GM12878 (cell line): ENCODE data around the gene ITGB3BP. TPM values are rescaled to one million over a fixed set of nuclear protein-coding genes. Genes with fewer than 3 reads are reported as not detected.

Experiments
- ATAC-seq: fragments of 200-7000 bp; cut with Tn5 transposase; 3 replicates; pipeline ENCODE4 v1.9.1; 2020; ENCODE audit warnings: mild to moderate bottlenecking, moderate library complexity
- BruUV-seq: library from RNA; stranded (reverse); fragments of 400-500 nt; replicated peaks from 2 replicates; lab custom pipeline; 2021; lab: Mats Ljungman, UMichigan
- CTCF ChIA-PET: fragments of 300-600 bp; sonication (Branson Sonifier 250); formaldehyde crosslinking; extraction: SDS; loops from one replicate; lab custom pipeline; 2021; ENCODE audit warnings: inconsistent platforms; lab: Yijun Ruan, JAX
- POLR2A ChIA-PET: fragments of 350-600 bp; formaldehyde crosslinking; extraction: SDS; loops from one replicate; lab custom pipeline; 2021; ENCODE audit warnings: inconsistent platforms; lab: Charles Lee
- RAD21 ChIA-PET: fragments of 300-600 bp; sonication (Branson Sonifier 250); formaldehyde crosslinking; loops from one replicate; lab custom pipeline; 2023; ENCODE audit warnings: antibody characterized with exemption; ENCODE audit not compliant: unreplicated experiment; lab: Charles Lee
- SMC1A ChIA-PET: fragments of 300-600 bp; sonication (Branson Sonifier 250); formaldehyde crosslinking; loops from one replicate; lab custom pipeline; 2023; ENCODE audit not compliant: unreplicated experiment, uncharacterized antibody; lab: Charles Lee
- DNase-seq: peaks from one replicate; pipeline ENCODE4 v3.0.0-alpha.2; 2011; ENCODE audit warnings: low read depth, low spot score
- FAIRE-seq: peaks from 3 replicates; lab custom pipeline; 2011; peaks lifted over from hg19 to GRCh38; lab: Jason Lieb, UNC
- H2AFZ ChIP-seq: 2 replicates; pipeline ENCODE4 v1.6.0; 2011; ENCODE audit warnings: low read depth, low read length, control low read depth; ENCODE audit not compliant: control insufficient read depth
- H3K27ac ChIP-seq: 2 replicates; pipeline ENCODE4 v1.5.1; 2011; ENCODE audit warnings: control low read depth; ENCODE audit not compliant: control insufficient read depth, insufficient read depth
- H3K27me3 ChIP-seq, 2 experiments: replicated peaks in 1 of 2; 2 replicates each; pipeline versions ENCODE4 v1.6.0 to v1.6.1; 2011; ENCODE audit warnings: low read length in 1 of 2; ENCODE audit not compliant: control insufficient read depth in 2 of 2, insufficient read depth in 2 of 2
- H3K36me3 ChIP-seq, 2 experiments: 2 replicates each; pipeline ENCODE4 v1.5.1; 2011; ENCODE audit warnings: low read length in 1 of 2; ENCODE audit not compliant: control insufficient read depth in 2 of 2, insufficient read depth in 2 of 2
- H3K4me1 ChIP-seq: 2 replicates; pipeline ENCODE4 v1.6.1; 2011; ENCODE audit warnings: mild to moderate bottlenecking, low read length, moderate library complexity, mixed read lengths; ENCODE audit not compliant: control insufficient read depth, insufficient read depth
- H3K4me2 ChIP-seq: 2 replicates; pipeline ENCODE4 v1.6.0; 2011; ENCODE audit warnings: control low read depth; ENCODE audit not compliant: control insufficient read depth, insufficient read depth
- H3K4me3 ChIP-seq: fragments of 200-600 bp; sonication (generic); 2 replicates; pipeline ENCODE4 v1.5.1; 2016
- H3K79me2 ChIP-seq: 2 replicates; pipeline ENCODE4 v1.6.0; 2011; ENCODE audit warnings: low read length; ENCODE audit not compliant: control insufficient read depth, insufficient read depth
- H3K9ac ChIP-seq: 2 replicates; pipeline ENCODE4 v1.8.0; 2011; ENCODE audit warnings: low read length, control low read depth, mixed read lengths; ENCODE audit not compliant: control insufficient read depth, insufficient read depth
- H3K9me3 ChIP-seq: replicated peaks from 3 replicates; pipeline ENCODE4 v1.5.1; 2011; ENCODE audit warnings: mild to moderate bottlenecking, low read length; ENCODE audit not compliant: control insufficient read depth, insufficient read depth
- H4K20me1 ChIP-seq: 2 replicates; pipeline ENCODE4 v1.6.0; 2011; ENCODE audit not compliant: control insufficient read depth, insufficient read depth
- CHD4 ChIP-seq: fragments of 200-600 bp; sonication (generic); IDR thresholded peaks from 2 replicates; pipeline ENCODE4 v1.6.1; 2016; ENCODE audit warnings: mild to moderate bottlenecking
- GABPA ChIP-seq: IDR thresholded peaks from 2 replicates; pipeline ENCODE4 v1.6.1; 2014; ENCODE audit warnings: antibody characterized with exemption, low read depth, mild to moderate bottlenecking, inconsistent platforms
- GATAD2B ChIP-seq: fragments of 450-650 bp; conservative IDR thresholded peaks from 2 replicates; pipeline ENCODE4 v1.6.1; 2017; ENCODE audit warnings: low read depth, mild to moderate bottlenecking, moderate library complexity
- HCFC1 ChIP-seq: fragments of 150-350 bp; IDR thresholded peaks from 2 replicates; pipeline ENCODE4 v1.6.1; 2014; ENCODE audit warnings: low read length
- ZBTB33 ChIP-seq: fragments of 450-650 bp; IDR thresholded peaks from 2 replicates; pipeline ENCODE4 v1.6.1; 2017; ENCODE audit warnings: mild to moderate bottlenecking
- ZBTB4 ChIP-seq: fragments of 450-650 bp; formaldehyde crosslinking; IDR thresholded peaks from 2 replicates; pipeline ENCODE4 v1.4.0; 2022; ENCODE audit warnings: mild to moderate bottlenecking, moderate library complexity
- ZNF207 ChIP-seq: fragments of 450-650 bp; IDR thresholded peaks from 2 replicates; pipeline ENCODE4 v1.6.1; 2014; ENCODE audit warnings: antibody characterized with exemption, mild to moderate bottlenecking, borderline replicate concordance
- ZNF274 ChIP-seq: IDR thresholded peaks from one replicate; pipeline ENCODE4 v1.8.0; 2011; ENCODE audit not compliant: insufficient read length, insufficient read depth
- WGBS: methylation state at CpG from one replicate; pipeline ENCODE4 v1.1.6; 2016; ENCODE audit warnings: low lambda C conversion rate; ENCODE audit not compliant: insufficient replicate concordance, insufficient coverage; ENCODE audit errors: missing lambda C conversion rate; 5-methylcytosine and 5-hydroxymethylcytosine counted together
- in situ Hi-C: fragments of 300-500 bp; cut with MboI; formaldehyde crosslinking; loops from 9 replicates; pipeline ENCODE4 v1.14.3; 2018; ENCODE audit warnings: mixed read lengths
- intact Hi-C: fragments of 100-400 bp; cut with micrococcal nuclease; formaldehyde crosslinking; loops from one replicate; pipeline ENCODE4 v1.14.2; 2022; ENCODE audit not compliant: unreplicated experiment
- polyA plus RNA-seq, 11 experiments: library from polyadenylated mRNA; depleted of rRNA in 4 of 11; unstranded in 6 of 11; stranded (reverse) in 5 of 11; fragments of >200 nt; fragmentation: Nextera tagmentation in 4 of 11; fragmentation: Illumina TruSeq in 1 of 11; extraction: Ambion mirVana in 4 of 11; extraction: Trizol in 1 of 11; gene quantifications; 1 replicate in 1 of 11; 2 replicates in 10 of 11; pipeline versions ENCODE4 v1.2.1 to v1.2.3, GENCODE V29; 2011 to 2016; ENCODE audit warnings: inconsistent platforms in 2 of 11, missing spikeins in 2 of 11, low read depth in 1 of 11
- total RNA-seq, 4 experiments: library from RNA; depleted of rRNA in 3 of 4; stranded (reverse); fragments of >200 nt in 3 of 4; fragmentation: Illumina TruSeq in 1 of 4; extraction: Trizol in 1 of 4; gene quantifications; 2 replicates each; pipeline versions ENCODE4 v1.2.1 to v1.2.3, GENCODE V29; 2013 to 2021

Gene ITGB3BP
- total and polyA plus RNA-seq, 10 of the 15 experiments (the other 5 are each of a cell fraction or from before 2014, with no cell fraction given), result 39.2 to 86.2 (median 61.8) TPM

GRCh38 chr1:63533931-63534330 lies 10.9 kb upstream of the ITGB3BP start:
- no peaks in the 10 kb centered on the region for H3K9me3 ChIP-seq
- no peaks in the 10 kb centered on the region for H3K27me3 ChIP-seq
- CTCF ChIA-PET, result interaction anchor here (7.2 kb wide), 1 partner anchor 22 kb away, joined by 48 read pairs; no protein-coding TSS in a partner anchor
- intact Hi-C loops, result no loop called here
- no peak for ATAC-seq
- SMC1A ChIA-PET, result no interaction called here
- 100% methylated on average over 1 of the region's 1 CpG for WGBS
- in situ Hi-C loops, result no loop called here
- H3K9ac ChIP-seq, result no peak overlapping the region
- no peaks in the 10 kb centered on the region for H3K79me2 ChIP-seq
- TF ChIP-seq ZNF274 (no peak), GABPA (peak; percentile 73; the same call in 1 of the 2 replicates)
- DNase-seq, result no peak
- no peak overlapping the region for H3K27ac ChIP-seq
- H3K4me3 ChIP-seq, result no peak overlapping the region
- H3K4me1 ChIP-seq, result no peaks in the 10 kb centered on the region
- H3K36me3 ChIP-seq, result no peaks in the 10 kb centered on the region; a peak in 1 of 4 replicates
- POLR2A ChIA-PET, result no interaction called here
- peak; percentile 13 for FAIRE-seq
- RAD21 ChIA-PET, result no interaction called here
- H4K20me1 ChIP-seq, result no peaks in the 10 kb centered on the region
- BruUV-seq, result no TSS peak
- H3K4me2 ChIP-seq, result no peak overlapping the region
- H2AFZ ChIP-seq, result no peak overlapping the region

GRCh38 chr1:63532727-63533126 lies 9.7 kb upstream of the ITGB3BP start:
- H3K4me1 ChIP-seq, result no peaks in the 10 kb centered on the region
- TF ChIP-seq ZNF207 (no peak), CHD4 (no peak), ZBTB4 (CRISPR knock-in tag) (no peak), ZBTB33 (no peak), GATAD2B (no peak), HCFC1 (no peak)
- no peaks in the 10 kb centered on the region for H3K79me2 ChIP-seq
- no peak for FAIRE-seq
- H3K4me2 ChIP-seq, result no peak overlapping the region
- H4K20me1 ChIP-seq, result no peaks in the 10 kb centered on the region
- no peak for ATAC-seq
- CTCF ChIA-PET, result interaction anchor here (1.0 to 1.1 kb wide), 2 partner anchors 9 to 106 kb away, joined by 3 read pairs; partner anchors contain the start of gene EFCAB7
- H2AFZ ChIP-seq, result no peak overlapping the region
- H3K27ac ChIP-seq, result no peak overlapping the region
- no peaks in the 10 kb centered on the region; a peak in 1 of 4 replicates for H3K36me3 ChIP-seq
- POLR2A ChIA-PET, result no interaction called here
- no peaks in the 10 kb centered on the region for H3K27me3 ChIP-seq
- no TSS peak for BruUV-seq
- DNase-seq, result no peak
- WGBS, result 96% methylated on average over 1 of the region's 1 CpG
- no peaks in the 10 kb centered on the region for H3K9me3 ChIP-seq
- intact Hi-C loops, result no loop called here
- no peak overlapping the region for H3K9ac ChIP-seq
- RAD21 ChIA-PET, result no interaction called here
- SMC1A ChIA-PET, result interaction anchor here (1.1 to 1.8 kb wide), 2 partner anchors 11 to 12 kb away, joined by 4 to 5 read pairs; no protein-coding TSS in a partner anchor
- no peak overlapping the region for H3K4me3 ChIP-seq
- in situ Hi-C loops, result no loop called here
